ENCODE measurements around the gene HNF4A. TPM values are rescaled to one million over a fixed set of nuclear protein-coding genes. Genes with fewer than 3 reads are reported as not detected.
A peak's percentile ranks its signal among the peaks of the same experiment; 100 is the strongest.

The HNF4A gene
- total and polyA plus RNA-seq, 2 of the 13 experiments (the other 11 are each of a cell fraction or from before 2014, with no cell fraction given) = 80.9 to 169 TPM

- peak; percentile 67; the same call in 1 of the 2 replicates for TF ChIP-seq RAD21 (CRISPR knock-in tag; IDR thresholded peaks at IDR 0.05)
- TF ChIP-seq, protein P1, sequence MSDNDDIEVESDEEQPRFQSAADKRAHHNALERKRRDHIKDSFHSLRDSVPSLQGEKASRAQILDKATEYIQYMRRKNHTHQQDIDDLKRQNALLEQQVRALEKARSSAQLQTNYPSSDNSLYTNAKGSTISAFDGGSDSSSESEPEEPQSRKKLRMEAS (IDR thresholded peaks at IDR 0.05) = peak; percentile 81
- no peak for TF ChIP-seq ZNF496 (CRISPR knock-in tag; IDR thresholded peaks at IDR 0.05; ENCODE audit: insufficient replicate concordance)
- no peak for TF ChIP-seq RBAK (CRISPR knock-in tag; IDR thresholded peaks at IDR 0.05)
- peak; percentile 97 for TF ChIP-seq ZMYM2 (CRISPR knock-in tag; IDR thresholded peaks at IDR 0.05)
- peak; percentile 97 for TF ChIP-seq REPIN1 (CRISPR knock-in tag; IDR thresholded peaks at IDR 0.05; ENCODE audit: borderline replicate concordance, low read depth)
- TF ChIP-seq, protein P2, sequence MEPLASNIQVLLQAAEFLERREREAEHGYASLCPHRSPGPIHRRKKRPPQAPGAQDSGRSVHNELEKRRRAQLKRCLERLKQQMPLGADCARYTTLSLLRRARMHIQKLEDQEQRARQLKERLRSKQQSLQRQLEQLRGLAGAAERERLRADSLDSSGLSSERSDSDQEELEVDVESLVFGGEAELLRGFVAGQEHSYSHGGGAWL (CRISPR knock-in tag; IDR thresholded peaks at IDR 0.05) = peak; percentile 76
- no peak for TF ChIP-seq FOXM1 (CRISPR knock-in tag; IDR thresholded peaks at IDR 0.05)
- no peak for TF ChIP-seq CENPT (CRISPR knock-in tag; IDR thresholded peaks at IDR 0.05; ENCODE audit: low read depth)
- no peak for TF ChIP-seq CEBPB (IDR thresholded peaks at IDR 0.05; ENCODE audit: borderline replicate concordance, low read depth, low read length)
- no peak for TF ChIP-seq LBX2 (CRISPR knock-in tag; IDR thresholded peaks at IDR 0.05; ENCODE audit: borderline replicate concordance)
- TF ChIP-seq RBM22 (optimal IDR thresholded peaks at IDR 0.05; ENCODE audit: low read length) = peak; percentile 96
- 0 out of 2 replicates have a peak, but pooled peaks have one; percentile 24 for TF ChIP-seq BRCA1 (CRISPR knock-in tag; IDR thresholded peaks at IDR 0.05)
- 0 out of 2 replicates have a peak, but pooled peaks have one; percentile 39 for TF ChIP-seq RFX5 (IDR thresholded peaks at IDR 0.05; ENCODE audit: low read depth, low read length)
- peak; percentile 44; the same call in 1 of the 2 replicates for TF ChIP-seq SIX4 (CRISPR knock-in tag; IDR thresholded peaks at IDR 0.05)
- TF ChIP-seq XRCC5 (optimal IDR thresholded peaks at IDR 0.05; ENCODE audit: low read length) = peak; percentile 98
- TF ChIP-seq JUND (CRISPR knock-in tag; IDR thresholded peaks at IDR 0.05) = peak; percentile 69; the same call in 1 of the 2 replicates
- TF ChIP-seq, protein P3, sequence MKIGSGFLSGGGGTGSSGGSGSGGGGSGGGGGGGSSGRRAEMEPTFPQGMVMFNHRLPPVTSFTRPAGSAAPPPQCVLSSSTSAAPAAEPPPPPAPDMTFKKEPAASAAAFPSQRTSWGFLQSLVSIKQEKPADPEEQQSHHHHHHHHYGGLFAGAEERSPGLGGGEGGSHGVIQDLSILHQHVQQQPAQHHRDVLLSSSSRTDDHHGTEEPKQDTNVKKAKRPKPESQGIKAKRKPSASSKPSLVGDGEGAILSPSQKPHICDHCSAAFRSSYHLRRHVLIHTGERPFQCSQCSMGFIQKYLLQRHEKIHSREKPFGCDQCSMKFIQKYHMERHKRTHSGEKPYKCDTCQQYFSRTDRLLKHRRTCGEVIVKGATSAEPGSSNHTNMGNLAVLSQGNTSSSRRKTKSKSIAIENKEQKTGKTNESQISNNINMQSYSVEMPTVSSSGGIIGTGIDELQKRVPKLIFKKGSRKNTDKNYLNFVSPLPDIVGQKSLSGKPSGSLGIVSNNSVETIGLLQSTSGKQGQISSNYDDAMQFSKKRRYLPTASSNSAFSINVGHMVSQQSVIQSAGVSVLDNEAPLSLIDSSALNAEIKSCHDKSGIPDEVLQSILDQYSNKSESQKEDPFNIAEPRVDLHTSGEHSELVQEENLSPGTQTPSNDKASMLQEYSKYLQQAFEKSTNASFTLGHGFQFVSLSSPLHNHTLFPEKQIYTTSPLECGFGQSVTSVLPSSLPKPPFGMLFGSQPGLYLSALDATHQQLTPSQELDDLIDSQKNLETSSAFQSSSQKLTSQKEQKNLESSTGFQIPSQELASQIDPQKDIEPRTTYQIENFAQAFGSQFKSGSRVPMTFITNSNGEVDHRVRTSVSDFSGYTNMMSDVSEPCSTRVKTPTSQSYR (CRISPR knock-in tag; IDR thresholded peaks at IDR 0.05; ENCODE audit: borderline replicate concordance) = no peak; the same call in 1 of the 2 replicates
- TF ChIP-seq ZNF260 (CRISPR knock-in tag; IDR thresholded peaks at IDR 0.05; ENCODE audit: borderline replicate concordance, low read depth) = no peak
- no peak; the same call in 1 of the 2 replicates for TF ChIP-seq DNMT1 (CRISPR knock-in tag; IDR thresholded peaks at IDR 0.05)
- TF ChIP-seq PITX1 (CRISPR knock-in tag; IDR thresholded peaks at IDR 0.05) = peak; percentile 74
- peak; percentile 65; the same call in 1 of the 2 replicates for TF ChIP-seq RNF219 (CRISPR knock-in tag; IDR thresholded peaks at IDR 0.05)
Observed at GRCh38 chr20:44370639-44371218, 15.2 kb downstream of the HNF4A start (continued).
